Thoracic aorta (tissue), 2 donors: ENCODE data around the gene THUMPD1. TPM values are rescaled to one million over a fixed set of nuclear protein-coding genes. Genes with fewer than 3 reads are reported as not detected.
A peak's percentile ranks its signal among the peaks of the same experiment; 100 is the strongest.
"Not testable (repeated sequence)": the region's sequence is repeated elsewhere in the genome, so short reads cannot be mapped to it uniquely, and the experiment has no call there.

Experiments used
- ATAC-seq: fragments of 150-250 bp; one replicate; pipeline ENCODE4 v1.8.0; 2017; ENCODE audit warnings: low read depth; ENCODE audit not compliant: insufficient number of reproducible peaks, low FRiP score
- DNase-seq: peaks from one replicate; pipeline ENCODE4 v3.0.0-alpha.2; 2020; ENCODE audit warnings: low spot score
- H3K27ac ChIP-seq, 2 donors: fragments of 200-600 bp; sonication (generic); 1 replicate in 1 of 2; 2 replicates in 1 of 2; pipeline ENCODE4 v1.5.1; 2016; ENCODE audit warnings: mild to moderate bottlenecking in 2 of 2, moderate library complexity in 2 of 2
- H3K27me3 ChIP-seq: fragments of 200-600 bp; sonication (generic); replicated peaks from 2 replicates; pipeline ENCODE4 v1.6.0; 2016; ENCODE audit warnings: mild to moderate bottlenecking; ENCODE audit not compliant: insufficient read depth
- H3K36me3 ChIP-seq: fragments of 200-600 bp; sonication (generic); one replicate; pipeline ENCODE4 v1.5.1; 2016
- H3K4me1 ChIP-seq, 2 donors: fragments of 200-600 bp; sonication (generic); 1 replicate in 1 of 2; 2 replicates in 1 of 2; pipeline versions ENCODE4 v1.5.1 to v1.6.0; 2016; ENCODE audit warnings: low read depth in 2 of 2, mild to moderate bottlenecking in 1 of 2; ENCODE audit not compliant: control insufficient read depth in 1 of 2
- H3K4me3 ChIP-seq: fragments of 200-600 bp; sonication (generic); 2 replicates; pipeline ENCODE4 v1.5.1; 2016; ENCODE audit warnings: mild to moderate bottlenecking
- H3K9me3 ChIP-seq: fragments of 200-600 bp; sonication (generic); 2 replicates; pipeline ENCODE4 v1.5.1; 2016
- total RNA-seq, 2 donors: library from RNA; depleted of rRNA; stranded (reverse); fragments of >200 nt; gene quantifications; one replicate each; pipeline versions ENCODE4 v1.1.0 to v1.2.3, GENCODE V29; 2016
- TF ChIP-seq, protein P1 (sequence below): fragments of 200-600 bp; sonication (generic); IDR thresholded peaks from one replicate; pipeline ENCODE4 v1.5.1; 2019; ENCODE audit warnings: antibody characterized with exemption

THUMPD1 gene
- total RNA-seq, 2 donors from 2014 or later, result 64.5 to 73.2 TPM

DNA sequence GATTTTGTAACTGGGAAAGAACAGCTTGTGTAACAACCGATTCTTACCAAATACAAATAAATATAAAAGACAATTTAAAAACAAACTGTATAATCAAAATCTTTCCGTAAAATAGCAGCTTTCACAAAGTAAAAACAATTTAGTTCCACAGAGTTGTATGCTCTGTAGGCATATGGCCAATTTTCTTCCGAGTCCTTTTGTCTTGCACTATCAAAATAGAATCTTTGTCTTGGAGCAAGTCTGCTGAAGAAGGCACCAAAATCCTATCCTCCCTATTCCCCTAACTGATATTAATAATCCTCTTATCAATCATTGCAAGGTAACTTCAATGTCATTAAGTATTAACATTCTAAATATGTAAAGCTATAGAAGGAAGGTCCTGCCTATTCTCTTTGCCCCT is 7.6 kb downstream of the THUMPD1 start:
- TF ChIP-seq, protein P1, sequence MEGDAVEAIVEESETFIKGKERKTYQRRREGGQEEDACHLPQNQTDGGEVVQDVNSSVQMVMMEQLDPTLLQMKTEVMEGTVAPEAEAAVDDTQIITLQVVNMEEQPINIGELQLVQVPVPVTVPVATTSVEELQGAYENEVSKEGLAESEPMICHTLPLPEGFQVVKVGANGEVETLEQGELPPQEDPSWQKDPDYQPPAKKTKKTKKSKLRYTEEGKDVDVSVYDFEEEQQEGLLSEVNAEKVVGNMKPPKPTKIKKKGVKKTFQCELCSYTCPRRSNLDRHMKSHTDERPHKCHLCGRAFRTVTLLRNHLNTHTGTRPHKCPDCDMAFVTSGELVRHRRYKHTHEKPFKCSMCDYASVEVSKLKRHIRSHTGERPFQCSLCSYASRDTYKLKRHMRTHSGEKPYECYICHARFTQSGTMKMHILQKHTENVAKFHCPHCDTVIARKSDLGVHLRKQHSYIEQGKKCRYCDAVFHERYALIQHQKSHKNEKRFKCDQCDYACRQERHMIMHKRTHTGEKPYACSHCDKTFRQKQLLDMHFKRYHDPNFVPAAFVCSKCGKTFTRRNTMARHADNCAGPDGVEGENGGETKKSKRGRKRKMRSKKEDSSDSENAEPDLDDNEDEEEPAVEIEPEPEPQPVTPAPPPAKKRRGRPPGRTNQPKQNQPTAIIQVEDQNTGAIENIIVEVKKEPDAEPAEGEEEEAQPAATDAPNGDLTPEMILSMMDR, result no peak
- no peaks in the 10 kb centered on the region for H3K27me3 ChIP-seq
- peak overlapping the region; percentile 5 for H3K4me3 ChIP-seq
- no peaks in the 10 kb centered on the region for H3K9me3 ChIP-seq
- no peak for DNase-seq
- ATAC-seq, result no peak
- peaks cover 20 to 40% of the 10 kb centered on the region in 2 donors for H3K4me1 ChIP-seq
- H3K27ac ChIP-seq, result peak overlapping the region; percentile 39 to 63
- H3K36me3 ChIP-seq, result peaks cover 24% of the 10 kb centered on the region

DNA sequence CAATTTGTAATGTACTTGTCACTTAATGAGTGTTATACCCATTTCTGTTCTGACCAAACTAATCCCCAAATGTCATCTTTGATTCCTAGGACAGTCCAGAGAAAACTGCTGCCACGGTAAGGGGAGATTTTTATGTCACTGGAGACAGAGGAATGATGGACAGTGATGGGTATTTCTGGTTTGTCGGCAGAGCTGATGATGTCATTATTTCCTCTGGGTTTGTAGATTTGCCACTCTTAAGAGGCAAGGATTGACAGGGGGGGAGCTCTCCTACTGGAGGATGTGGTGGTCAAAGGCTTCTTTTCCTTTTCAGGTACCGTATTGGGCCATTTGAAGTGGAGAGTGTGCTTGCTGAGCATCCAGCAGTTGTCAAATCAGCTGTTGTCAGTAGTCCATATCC is 12.5 kb downstream of the THUMPD1 start:
- no peaks in the 10 kb centered on the region for H3K9me3 ChIP-seq
- DNase-seq (no peak), ATAC-seq (no peak)

DNA sequence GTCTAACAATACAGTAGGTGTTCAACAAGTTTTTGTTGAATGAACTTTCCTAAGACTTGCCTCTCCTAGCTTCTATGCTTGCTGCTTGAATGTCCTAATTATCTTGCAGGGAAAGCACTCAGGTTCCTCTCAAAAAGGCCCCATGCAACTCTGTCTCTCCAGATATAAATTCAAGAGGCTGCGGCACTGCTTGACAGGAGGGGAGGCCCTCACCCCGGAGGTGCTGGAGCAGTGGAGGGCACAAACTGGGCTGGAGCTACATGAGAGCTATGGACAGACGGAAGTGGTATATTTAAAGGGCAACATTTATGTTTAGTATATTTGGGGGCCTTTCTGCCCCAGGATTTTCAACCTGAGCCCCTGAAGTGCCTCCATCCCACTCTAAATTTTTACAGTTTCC is 14.4 kb downstream of the THUMPD1 start:
- TF ChIP-seq, protein P1, result no peak
- no peak for DNase-seq
- no peaks in the 10 kb centered on the region for H3K9me3 ChIP-seq
- H3K4me1 ChIP-seq, result peaks cover 0 to 9% of the 10 kb centered on the region in 2 donors
- H3K36me3 ChIP-seq, result no peaks in the 10 kb centered on the region
- no peaks in the 10 kb centered on the region for H3K27me3 ChIP-seq
- no peak for ATAC-seq
- H3K27ac ChIP-seq, result no peak overlapping the region
- no peak overlapping the region for H3K4me3 ChIP-seq

More for the DNA sequence above, 12.5 kb downstream of the THUMPD1 start:
- H3K4me1 ChIP-seq, result peaks cover 9 to 16% of the 10 kb centered on the region in 2 donors
- H3K27me3 ChIP-seq, result no peaks in the 10 kb centered on the region
- H3K36me3 ChIP-seq, result no peaks in the 10 kb centered on the region
- TF ChIP-seq, protein P1, result no peak
- H3K4me3 ChIP-seq, result no peak overlapping the region
- H3K27ac ChIP-seq, result no peak overlapping the region

DNA sequence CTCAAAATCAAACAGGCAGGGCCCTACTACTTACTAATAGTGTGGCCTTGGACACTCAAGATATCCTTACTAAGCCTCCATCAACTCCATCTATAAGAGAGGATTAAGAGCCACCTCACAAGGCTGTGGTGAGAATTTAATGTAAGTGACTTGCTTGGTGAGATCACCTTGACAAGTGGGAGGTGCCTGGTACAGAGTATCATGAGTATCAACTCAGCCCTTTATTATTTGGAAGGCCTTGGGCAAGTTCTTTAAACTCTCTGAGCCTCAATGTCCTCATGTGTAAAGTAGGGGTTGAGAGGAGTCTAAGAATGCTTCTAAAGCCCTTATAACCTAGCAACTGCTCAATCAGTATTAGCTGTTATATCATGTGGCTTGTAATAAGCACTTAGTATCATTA is 15.0 kb downstream of the THUMPD1 start:
- Histone ChIP-seq H3K4me3 (no peak overlapping the region), H3K4me1 (peaks cover 0 to 9% of the 10 kb centered on the region in 2 donors), H3K36me3 (no peaks in the 10 kb centered on the region), H3K9me3 (no peaks in the 10 kb centered on the region), H3K27me3 (no peaks in the 10 kb centered on the region), H3K27ac (no peak overlapping the region)
- no peak for DNase-seq
- TF ChIP-seq, protein P1, result no peak
- ATAC-seq, result no peak

DNA sequence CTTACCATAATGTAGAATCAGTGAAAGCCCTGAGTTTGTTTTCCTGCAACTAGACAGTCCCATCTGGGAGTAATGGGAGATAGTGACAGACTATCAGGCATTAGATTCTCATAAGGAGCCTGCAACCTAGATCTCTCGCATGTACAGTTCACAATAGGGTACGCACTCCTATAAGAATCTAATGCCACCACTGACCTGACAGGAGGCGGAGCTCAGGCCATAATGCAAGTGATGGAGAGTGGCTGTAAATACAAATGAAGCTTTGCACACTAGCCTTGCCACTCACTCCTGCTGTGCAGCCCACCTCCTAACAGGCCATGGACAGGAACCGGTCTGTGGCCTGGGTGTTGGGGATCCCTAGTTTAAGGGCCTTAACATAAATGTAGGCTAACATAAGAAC is 21.4 kb downstream of the THUMPD1 start:
- Histone ChIP-seq H3K4me3 (no peak overlapping the region), H3K36me3 (no peaks in the 10 kb centered on the region), H3K27ac (no peak overlapping the region), H3K4me1 (no peaks in the 10 kb centered on the region), H3K9me3 (no peaks in the 10 kb centered on the region), H3K27me3 (no peaks in the 10 kb centered on the region)
- DNase-seq (no peak), ATAC-seq (no peak)
- TF ChIP-seq, protein P1, result no peak

DNA sequence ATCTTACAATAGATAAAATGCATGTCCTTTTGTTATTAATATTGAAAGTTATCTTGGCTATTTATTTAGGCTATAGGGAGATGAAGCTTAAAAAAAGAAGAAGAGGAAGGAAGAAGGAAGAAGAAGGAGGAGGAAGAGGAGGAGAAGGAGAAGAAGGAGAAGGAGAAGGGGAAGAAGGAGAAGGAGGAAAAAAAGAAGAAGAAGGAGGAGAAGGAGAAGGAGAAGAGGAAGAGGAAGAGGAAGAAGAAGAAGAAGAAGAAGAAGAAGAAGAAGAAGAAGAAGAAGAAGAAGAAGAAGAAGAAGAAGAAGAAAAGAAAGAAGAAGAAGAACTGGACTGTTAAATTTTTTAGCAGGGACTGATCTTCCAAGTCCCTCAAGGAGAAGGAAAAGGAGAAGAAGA is 23.9 kb downstream of the THUMPD1 start:
- DNase-seq, ATAC-seq, H3K4me3 ChIP-seq: not testable (repeated sequence)

More for the DNA sequence above, 23.9 kb downstream of the THUMPD1 start:
- H3K36me3 ChIP-seq, H3K27ac ChIP-seq, H3K9me3 ChIP-seq, H3K4me1 ChIP-seq, H3K27me3 ChIP-seq: not testable (repeated sequence)
